Bronchial epithelial cell (primary cell): ENCODE data around the gene SMCHD1. TPM values are rescaled to one million over a fixed set of nuclear protein-coding genes. Genes with fewer than 3 reads are reported as not detected.
"Not testable (repeated sequence)": the region's sequence is repeated elsewhere in the genome, so short reads cannot be mapped to it uniquely, and the experiment has no call there.

Experiments used
- DNase-seq: peaks from one replicate; pipeline ENCODE4 v3.0.0-alpha.2; 2010; ENCODE audit warnings: low read depth
- FAIRE-seq: peaks from 2 replicates; lab custom pipeline; 2011; peaks lifted over from hg19 to GRCh38; lab: Jason Lieb, UNC
- H3K27me3 ChIP-seq: 2 replicates; pipeline ENCODE4 v1.5.1; 2011; ENCODE audit warnings: low read length; ENCODE audit not compliant: control insufficient read depth, insufficient read depth
- H3K36me3 ChIP-seq: 2 replicates; pipeline ENCODE4 v1.5.1; 2011; ENCODE audit warnings: low read length; ENCODE audit not compliant: control insufficient read depth, insufficient read depth
- H3K4me3 ChIP-seq: 2 replicates; pipeline ENCODE4 v1.5.1; 2011; ENCODE audit warnings: mild to moderate bottlenecking, low read depth, low read length, control low read depth
- total RNA-seq: library from RNA; depleted of rRNA; stranded (reverse); fragments of >200 nt; gene quantifications from 2 replicates; pipeline ENCODE4 v1.2.1, GENCODE V29; 2014
- TF ChIP-seq, protein P1 (sequence below): IDR thresholded peaks from 2 replicates; pipeline ENCODE4 v1.5.1; 2011; ENCODE audit warnings: mild to moderate bottlenecking, moderate library complexity, low read length, control low read depth, inconsistent platforms; ENCODE audit not compliant: insufficient read depth, severe bottlenecking

Gene SMCHD1
- total RNA-seq, 1 donor from 2014 or later, result 45.3 TPM

DNA sequence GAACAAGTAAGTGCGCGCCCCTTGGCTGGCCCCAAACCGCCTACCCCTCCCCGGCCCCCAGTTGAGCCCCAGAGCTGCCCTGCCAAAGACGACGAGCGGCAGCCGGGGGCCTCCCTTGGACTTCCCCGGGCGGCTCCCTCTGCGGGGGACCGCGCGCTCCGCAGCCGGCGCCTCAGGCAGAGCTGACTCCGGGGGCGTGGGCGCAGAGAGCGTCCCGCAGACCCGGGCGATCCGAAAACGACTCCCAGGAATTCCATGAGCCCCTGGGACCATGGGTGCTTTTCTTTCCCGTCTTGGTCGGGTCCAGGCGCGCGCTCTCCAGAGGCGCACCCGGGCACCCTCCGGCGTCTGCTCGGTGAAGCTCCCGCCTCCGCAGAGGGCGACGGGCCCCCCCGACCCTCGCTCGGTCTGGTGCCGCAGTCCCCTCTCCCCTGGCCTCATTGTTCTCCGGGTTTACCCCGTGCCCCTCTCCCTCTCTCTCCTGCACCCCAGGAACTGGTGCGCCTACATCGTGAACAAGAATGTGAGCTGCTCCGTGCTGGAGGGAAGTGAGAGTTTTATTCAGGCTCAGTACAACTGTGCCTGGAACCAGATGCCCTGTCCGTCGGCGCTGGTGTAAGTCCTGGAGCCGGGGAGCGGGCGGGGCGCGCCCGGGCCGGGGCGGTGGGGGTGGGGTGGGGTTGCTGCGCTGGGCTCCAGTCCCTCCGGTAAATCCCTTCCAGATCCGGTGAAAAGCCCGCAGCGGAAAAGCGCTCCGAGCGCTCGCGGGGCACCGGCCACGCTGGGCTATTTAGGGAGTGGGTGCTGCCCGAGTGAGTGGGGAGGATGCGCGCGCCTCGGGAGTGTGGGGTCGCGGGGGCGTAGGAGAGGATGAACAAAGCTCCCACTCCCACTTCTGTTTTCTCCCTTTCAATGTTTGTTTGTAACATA is 192.1 kb downstream of the SMCHD1 start:
- peaks cover 28% of the 10 kb centered on the region for H3K27me3 ChIP-seq
- TF ChIP-seq, protein P1, sequence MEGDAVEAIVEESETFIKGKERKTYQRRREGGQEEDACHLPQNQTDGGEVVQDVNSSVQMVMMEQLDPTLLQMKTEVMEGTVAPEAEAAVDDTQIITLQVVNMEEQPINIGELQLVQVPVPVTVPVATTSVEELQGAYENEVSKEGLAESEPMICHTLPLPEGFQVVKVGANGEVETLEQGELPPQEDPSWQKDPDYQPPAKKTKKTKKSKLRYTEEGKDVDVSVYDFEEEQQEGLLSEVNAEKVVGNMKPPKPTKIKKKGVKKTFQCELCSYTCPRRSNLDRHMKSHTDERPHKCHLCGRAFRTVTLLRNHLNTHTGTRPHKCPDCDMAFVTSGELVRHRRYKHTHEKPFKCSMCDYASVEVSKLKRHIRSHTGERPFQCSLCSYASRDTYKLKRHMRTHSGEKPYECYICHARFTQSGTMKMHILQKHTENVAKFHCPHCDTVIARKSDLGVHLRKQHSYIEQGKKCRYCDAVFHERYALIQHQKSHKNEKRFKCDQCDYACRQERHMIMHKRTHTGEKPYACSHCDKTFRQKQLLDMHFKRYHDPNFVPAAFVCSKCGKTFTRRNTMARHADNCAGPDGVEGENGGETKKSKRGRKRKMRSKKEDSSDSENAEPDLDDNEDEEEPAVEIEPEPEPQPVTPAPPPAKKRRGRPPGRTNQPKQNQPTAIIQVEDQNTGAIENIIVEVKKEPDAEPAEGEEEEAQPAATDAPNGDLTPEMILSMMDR, result no peak
- DNase-seq (no peak), FAIRE-seq (no peak)
- H3K36me3 ChIP-seq, result no peaks in the 10 kb centered on the region
- H3K4me3 ChIP-seq, result no peak overlapping the region

DNA sequence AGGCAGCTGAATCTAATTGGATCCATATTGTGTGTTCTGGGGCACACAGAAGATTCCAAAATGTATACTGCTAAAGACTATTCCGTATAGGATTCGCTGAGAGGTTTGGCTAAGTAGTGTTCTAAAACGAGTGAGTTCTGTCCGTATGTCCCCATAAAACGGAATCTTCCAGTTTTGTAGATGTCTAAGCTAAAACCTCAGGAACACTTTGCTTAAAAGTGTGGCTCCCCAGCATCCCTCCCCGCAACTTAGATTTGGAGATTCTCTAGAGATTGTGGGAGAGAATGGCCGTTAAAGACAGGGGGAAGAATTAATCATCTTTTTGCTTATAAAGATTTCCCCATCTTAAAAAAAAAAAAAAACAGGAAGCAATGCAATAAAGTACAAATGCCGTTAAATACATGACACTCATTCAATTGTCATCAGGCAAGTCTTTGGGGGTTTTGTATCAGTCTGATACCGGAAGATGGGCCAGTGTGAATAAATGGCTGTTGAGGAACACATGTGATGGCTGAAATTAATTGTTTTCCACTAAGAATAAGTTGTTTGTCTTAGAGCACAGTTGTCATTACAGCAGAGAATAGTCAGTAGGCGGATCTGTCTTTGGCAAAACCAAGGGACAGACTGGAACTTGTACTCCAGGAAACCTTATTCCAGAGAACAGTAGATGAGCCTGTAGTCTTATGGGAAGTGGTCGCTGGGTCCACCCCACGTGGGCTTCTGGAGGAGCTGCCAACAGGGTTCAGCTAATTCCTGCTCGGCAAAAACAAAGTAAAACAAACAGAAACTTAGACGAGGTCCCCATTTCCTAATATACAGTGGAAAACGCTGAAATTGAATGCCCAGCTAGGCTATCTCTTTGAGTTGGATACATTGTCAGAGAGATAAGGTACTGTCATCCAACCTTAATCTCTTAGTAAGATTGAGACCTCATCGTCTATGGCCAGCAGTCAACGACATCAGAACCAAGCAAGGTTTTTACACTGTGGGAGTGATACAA is 193.0 kb downstream of the SMCHD1 start:
- H3K36me3 ChIP-seq, result no peaks in the 10 kb centered on the region
- DNase-seq, result no peak
- no peak overlapping the region for H3K4me3 ChIP-seq
- TF ChIP-seq, protein P1, result no peak
- H3K27me3 ChIP-seq, result peaks cover 28% of the 10 kb centered on the region
- no peak for FAIRE-seq

DNA sequence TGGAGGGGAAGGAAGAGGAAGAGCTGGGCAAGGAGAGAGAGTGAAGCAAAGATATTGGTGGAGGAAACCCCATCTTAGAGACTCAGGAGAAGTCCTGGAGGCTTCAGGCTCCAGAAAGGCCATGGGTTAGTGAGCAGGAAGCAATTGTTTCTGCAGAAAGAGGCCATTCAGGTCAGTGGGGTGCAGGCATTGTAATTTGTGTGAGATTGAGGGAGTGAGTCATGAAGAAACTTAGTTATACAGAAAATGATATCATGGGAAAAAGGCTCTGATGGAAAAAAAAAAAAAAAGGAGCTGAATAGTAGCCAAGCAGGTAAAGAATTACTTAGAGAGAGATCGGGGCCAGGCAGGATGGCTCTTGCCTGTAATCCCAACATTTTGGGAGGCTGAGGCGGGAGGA is 195.3 kb downstream of the SMCHD1 start:
- Histone ChIP-seq H3K4me3 (no peak overlapping the region), H3K27me3 (peaks cover 22% of the 10 kb centered on the region), H3K36me3 (no peaks in the 10 kb centered on the region)
- DNase-seq, result peak; percentile 45
- FAIRE-seq, result no peak
- TF ChIP-seq, protein P1, result no peak

DNA sequence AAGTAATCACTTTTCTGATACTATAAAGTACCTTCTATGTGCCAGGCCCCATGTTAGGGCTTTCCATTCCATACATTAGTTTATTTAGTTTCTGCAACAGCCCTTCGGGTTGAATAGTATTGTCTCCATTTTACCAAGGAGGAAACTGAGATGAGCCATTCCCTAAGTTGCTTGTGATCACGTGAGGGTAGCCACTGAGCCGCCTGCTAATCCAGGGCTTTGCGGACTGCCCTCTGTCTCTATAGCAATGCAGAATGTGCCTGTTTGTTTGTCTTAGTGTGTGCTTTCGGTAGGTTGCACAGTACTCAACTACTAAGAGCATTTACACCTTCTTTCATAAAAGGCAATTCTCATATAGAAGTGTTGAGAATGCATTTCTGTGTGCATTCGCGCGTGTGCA is 196.2 kb downstream of the SMCHD1 start:
- H3K36me3 ChIP-seq, result no peaks in the 10 kb centered on the region
- H3K4me3 ChIP-seq, result no peak overlapping the region
- DNase-seq (no peak), FAIRE-seq (no peak)
- peaks cover 15% of the 10 kb centered on the region for H3K27me3 ChIP-seq
- TF ChIP-seq, protein P1, result no peak

DNA sequence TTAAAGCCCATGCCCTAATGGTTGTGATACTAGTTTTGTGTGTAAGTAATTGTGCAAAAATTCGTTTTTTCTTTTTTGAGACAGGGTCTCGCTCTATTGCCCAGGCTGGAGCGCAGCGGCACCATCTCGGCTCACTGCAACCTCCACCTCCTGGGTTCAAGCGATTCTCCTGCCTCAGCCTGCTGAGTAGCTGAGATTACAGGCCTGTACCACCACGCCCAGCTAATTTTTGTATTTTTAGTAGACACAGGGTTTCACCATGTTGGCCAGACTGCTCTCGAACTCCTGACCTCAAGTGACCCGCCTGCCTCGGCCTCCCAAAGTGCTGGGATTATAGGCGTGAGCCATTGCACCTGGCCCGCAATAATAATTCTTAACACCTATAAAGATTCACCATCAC is 196.9 kb downstream of the SMCHD1 start:
- H3K36me3 ChIP-seq, DNase-seq, FAIRE-seq, H3K4me3 ChIP-seq: not testable (repeated sequence)
- peaks cover 14% of the 10 kb centered on the region for H3K27me3 ChIP-seq
